ENCODE data around the gene MTMR3. TPM values are rescaled to one million over a fixed set of nuclear protein-coding genes. Genes with fewer than 3 reads are reported as not detected.

Gene MTMR3
- total and polyA plus RNA-seq, 11 donors, result 9.6 to 44.8 (median 34.6) TPM

GRCh38 chr22:30025221-30025620 is 142.2 kb downstream of the MTMR3 start:
- Histone ChIP-seq H3K36me3 (peaks cover 0 to 97% (median 87%) of the 10 kb centered on the region in 9 donors), H3K9me3 (no peaks in the 10 kb centered on the region), H3K27ac (no peak overlapping the region), H3K27me3 (no peaks in the 10 kb centered on the region), H3K4me3 (no peak overlapping the region), H3K4me1 (peaks cover 0 to 41% (median 11%) of the 10 kb centered on the region in 12 donors)
- DNase-seq, result no peak
- WGBS, 4 donors, result 68 to 74% (median 71%) methylated on average over 3 of the region's 3 CpGs
- intact Hi-C loops (cut with DNase I), result no loop called here
- peak in 1 of 4 donors; percentile 5 for ATAC-seq
- TF ChIP-seq, protein P1, sequence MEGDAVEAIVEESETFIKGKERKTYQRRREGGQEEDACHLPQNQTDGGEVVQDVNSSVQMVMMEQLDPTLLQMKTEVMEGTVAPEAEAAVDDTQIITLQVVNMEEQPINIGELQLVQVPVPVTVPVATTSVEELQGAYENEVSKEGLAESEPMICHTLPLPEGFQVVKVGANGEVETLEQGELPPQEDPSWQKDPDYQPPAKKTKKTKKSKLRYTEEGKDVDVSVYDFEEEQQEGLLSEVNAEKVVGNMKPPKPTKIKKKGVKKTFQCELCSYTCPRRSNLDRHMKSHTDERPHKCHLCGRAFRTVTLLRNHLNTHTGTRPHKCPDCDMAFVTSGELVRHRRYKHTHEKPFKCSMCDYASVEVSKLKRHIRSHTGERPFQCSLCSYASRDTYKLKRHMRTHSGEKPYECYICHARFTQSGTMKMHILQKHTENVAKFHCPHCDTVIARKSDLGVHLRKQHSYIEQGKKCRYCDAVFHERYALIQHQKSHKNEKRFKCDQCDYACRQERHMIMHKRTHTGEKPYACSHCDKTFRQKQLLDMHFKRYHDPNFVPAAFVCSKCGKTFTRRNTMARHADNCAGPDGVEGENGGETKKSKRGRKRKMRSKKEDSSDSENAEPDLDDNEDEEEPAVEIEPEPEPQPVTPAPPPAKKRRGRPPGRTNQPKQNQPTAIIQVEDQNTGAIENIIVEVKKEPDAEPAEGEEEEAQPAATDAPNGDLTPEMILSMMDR (IDR thresholded peaks at IDR 0.05), result no peak
- no peak for TF ChIP-seq POLR2A (IDR thresholded peaks at IDR 0.05)

DNA sequence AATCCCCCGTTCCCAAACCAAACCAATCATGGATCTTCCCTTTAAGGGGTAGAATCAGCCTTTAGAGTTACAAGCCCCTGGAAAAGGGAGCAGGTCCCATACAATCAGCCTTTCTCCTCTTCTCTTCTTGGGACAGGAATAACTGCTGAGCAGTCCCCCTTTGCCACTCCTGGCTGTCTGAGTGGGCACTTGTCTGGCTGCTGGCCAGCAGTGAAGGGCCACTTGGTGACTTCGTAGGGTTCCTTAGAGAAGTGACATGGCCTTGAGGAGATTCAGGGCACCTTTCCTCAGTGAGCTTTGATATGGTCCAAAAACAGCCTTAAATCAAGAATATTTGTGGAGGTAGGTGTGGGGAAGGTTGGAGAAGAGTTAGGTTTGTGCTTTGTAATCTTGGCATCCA is 143.8 kb downstream of the MTMR3 start:
- ATAC-seq, result no peak
- no peaks in the 10 kb centered on the region for H3K9me3 ChIP-seq
- no peak overlapping the region for H3K4me3 ChIP-seq
- H3K36me3 ChIP-seq, result peaks cover 0 to 84% (median 72%) of the 10 kb centered on the region in 9 donors
- no peak for DNase-seq
- no peaks in the 10 kb centered on the region for H3K27me3 ChIP-seq
- H3K4me1 ChIP-seq, result peaks cover 0 to 36% (median 11%) of the 10 kb centered on the region in 12 donors
- H3K27ac ChIP-seq, result no peak overlapping the region
- intact Hi-C loops (cut with DNase I), result no loop called here
- WGBS, 4 donors, result 85 to 93% (median 92%) methylated on average over 2 of the region's 2 CpGs
- TF ChIP-seq, protein P1 (IDR thresholded peaks at IDR 0.05), result no peak
- no peak for TF ChIP-seq POLR2A (IDR thresholded peaks at IDR 0.05)

DNA sequence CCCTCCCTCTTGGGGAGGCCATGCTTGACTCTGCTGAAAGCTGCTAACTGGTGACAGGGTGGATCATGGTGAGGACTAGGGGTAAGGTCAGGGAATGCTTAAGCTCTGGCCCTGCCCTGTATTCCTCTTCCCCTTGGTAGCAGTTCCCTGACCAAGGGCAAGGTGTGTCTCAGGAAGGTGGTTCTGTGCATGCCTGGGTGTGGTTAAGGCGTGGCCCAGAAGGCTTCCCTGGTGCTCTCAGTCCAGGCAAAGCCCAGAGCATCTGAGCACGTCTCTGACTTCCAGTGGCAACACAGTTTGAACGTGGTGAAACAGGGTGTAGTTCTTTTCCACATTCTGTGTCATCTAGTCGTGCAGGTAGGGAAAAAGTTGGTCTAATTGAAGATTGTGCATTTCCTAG is 144.2 kb downstream of the MTMR3 start:
- no peak for TF ChIP-seq POLR2A (IDR thresholded peaks at IDR 0.05)
- TF ChIP-seq, protein P1 (IDR thresholded peaks at IDR 0.05), result no peak
- Histone ChIP-seq H3K36me3 (peaks cover 0 to 81% (median 68%) of the 10 kb centered on the region in 9 donors), H3K27ac (peak overlapping the region in 1 of 12 donors; percentile 42), H3K4me1 (peaks cover 0 to 32% (median 10%) of the 10 kb centered on the region in 12 donors), H3K9me3 (no peaks in the 10 kb centered on the region), H3K27me3 (no peaks in the 10 kb centered on the region), H3K4me3 (no peak overlapping the region)
- no peak for ATAC-seq
- no peak for DNase-seq
- WGBS, 4 donors, result 77 to 81% (median 78%) methylated on average over 4 of the region's 4 CpGs
- intact Hi-C loops (cut with DNase I), result no loop called here

GRCh38 chr22:30027791-30028190 is 144.8 kb downstream of the MTMR3 start:
- no peak for TF ChIP-seq POLR2A (IDR thresholded peaks at IDR 0.05)
- TF ChIP-seq, protein P1 (IDR thresholded peaks at IDR 0.05), result no peak
- H3K4me3 ChIP-seq, result no peak overlapping the region
- H3K27me3 ChIP-seq, result no peaks in the 10 kb centered on the region
- WGBS, 4 donors, result 31 to 49% (median 38%) methylated on average over 4 of the region's 4 CpGs
- ATAC-seq, result peak in 3 of 4 donors; percentile 53 to 61 (median 56)
- H3K4me1 ChIP-seq, result peaks cover 0 to 32% (median 9%) of the 10 kb centered on the region in 12 donors
- H3K9me3 ChIP-seq, result no peaks in the 10 kb centered on the region
- H3K27ac ChIP-seq, result peak overlapping the region in 4 of 12 donors; percentile 11 to 42 (median 26)
- no peak for DNase-seq
- intact Hi-C loops (cut with DNase I), result no loop called here
- H3K36me3 ChIP-seq, result peaks cover 0 to 75% (median 62%) of the 10 kb centered on the region in 9 donors
